ENCODE measurements around the gene CAND2. TPM values are rescaled to one million over a fixed set of nuclear protein-coding genes. Genes with fewer than 3 reads are reported as not detected.

CAND2 gene
- 5.0 and 11.5 TPM in 2 replicates for total RNA-seq

DNA sequence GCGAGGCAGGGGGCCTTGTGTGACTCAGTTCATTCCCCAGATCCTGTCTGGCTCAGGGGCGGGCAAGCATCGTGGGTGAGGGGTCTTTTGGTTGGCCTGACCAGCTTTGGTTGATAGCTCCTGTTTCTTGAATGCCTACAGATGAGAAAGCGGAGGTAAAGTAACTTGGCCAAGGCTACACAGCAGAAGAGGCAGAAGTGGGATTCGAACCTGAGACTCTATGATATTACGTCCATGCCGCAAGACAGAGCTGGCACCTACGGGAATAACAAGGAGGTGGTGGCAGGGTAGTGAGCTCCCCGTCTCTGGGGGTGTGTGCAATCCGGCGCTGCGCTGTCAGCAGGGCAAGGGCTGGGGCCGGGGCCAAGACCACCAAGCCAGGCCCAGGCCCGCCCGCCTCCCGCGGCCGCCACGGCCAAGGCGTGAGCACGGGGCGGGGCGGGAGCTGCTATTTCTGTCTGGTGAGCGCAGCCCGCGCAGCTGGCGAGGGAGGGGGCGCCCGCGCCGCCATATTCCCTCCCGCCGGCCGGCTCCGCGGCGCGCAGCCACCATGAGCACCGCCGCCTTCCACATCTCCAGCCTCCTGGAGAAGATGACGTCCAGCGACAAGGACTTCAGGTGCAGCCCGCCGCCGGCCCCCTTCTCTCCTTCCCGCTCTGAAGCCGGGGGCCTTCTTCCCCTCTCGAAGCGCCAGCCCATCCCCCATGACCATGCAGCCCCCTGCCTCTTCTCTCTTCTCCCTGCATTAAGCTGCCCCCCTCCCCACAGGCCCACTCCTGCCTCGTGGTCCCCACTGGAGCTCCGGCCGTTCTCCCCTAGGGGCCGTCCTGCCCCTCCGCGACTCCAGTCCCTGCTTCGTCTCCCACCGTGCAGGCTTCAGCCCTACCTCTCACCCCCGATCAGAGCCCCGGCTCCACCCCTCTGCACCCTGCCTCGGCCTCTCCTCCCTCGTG is at the start of gene CAND2:
CAND2 (plus strand) TSS at position 510 of the 953 bp plus-strand sequence; CDS start at position 551, 41 bp downstream.

DNA sequence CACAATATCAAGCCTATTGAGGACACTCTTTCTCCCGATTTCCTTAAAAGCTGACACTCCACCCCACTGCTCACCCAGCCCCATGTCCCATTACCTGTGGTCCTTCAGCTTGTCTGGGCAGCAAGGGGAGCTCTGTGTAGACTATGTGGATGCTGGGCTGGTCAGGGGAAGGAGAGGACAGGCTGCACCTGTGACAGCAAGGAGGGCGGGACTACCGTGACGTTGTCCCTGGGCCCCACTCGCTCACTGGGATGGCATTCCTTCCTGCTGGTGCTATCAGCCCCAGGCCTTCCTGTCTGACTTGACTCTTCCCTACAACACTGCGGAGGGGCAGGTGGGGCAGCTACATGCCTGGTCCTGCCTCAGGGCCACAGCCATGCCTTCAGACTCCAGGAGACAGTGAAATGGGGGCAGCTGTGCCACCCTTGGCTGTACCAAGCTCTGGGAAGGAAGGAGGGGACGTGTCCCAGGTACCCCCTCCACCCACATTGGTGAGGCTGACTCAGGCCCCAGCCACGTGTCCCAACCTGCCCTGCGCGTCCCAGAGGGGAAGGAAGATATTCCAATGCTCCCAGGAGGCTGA is 37.3 kb upstream of the CAND2 start, which contains the start of gene TMEM40:
TMEM40 (minus strand) TSS at position 163 of the 583 bp plus-strand sequence. CDS start 9,427 bp downstream, outside the sequence.

DNA sequence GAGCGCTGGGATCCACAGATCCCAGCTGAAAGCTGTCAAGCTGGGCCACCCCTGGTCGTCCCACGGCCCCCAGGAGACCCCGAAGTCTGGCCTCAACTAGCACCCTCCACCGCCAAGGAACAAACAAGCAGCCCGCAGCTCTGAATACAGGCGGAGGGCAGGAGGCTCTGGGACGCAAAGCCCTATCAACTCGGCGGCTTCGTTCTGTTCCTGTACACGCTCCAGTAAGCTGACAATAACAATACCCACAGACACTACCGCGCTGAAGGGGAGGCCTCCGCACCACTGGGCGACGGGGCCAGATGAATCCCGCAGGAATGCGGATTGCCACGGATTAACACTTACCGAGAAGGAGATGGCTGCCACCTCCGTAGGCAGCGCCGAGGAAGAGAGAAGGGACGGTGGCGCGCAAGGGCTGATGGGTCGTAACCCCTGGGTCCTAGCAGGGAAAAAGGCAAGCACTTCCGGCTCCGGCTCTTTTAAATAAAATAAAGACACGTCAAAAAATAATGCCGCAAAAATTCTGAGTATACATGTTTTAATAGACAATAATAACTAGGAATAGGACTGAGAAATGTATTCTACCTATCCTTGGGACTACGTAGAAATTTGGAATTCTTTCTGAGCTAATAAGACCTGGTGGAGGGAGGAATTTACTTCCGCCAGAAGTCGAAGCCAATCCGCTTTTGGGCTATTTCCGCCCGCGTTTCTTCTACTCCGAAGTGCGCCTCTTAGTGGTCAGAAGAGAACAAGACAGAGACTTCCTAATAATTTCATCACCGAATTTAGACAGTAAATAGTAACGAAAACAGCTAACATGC is 44.9 kb downstream of the CAND2 start, which contains the start of gene RPL32:
RPL32 (minus strand) TSS at position 417 of the 821 bp plus-strand sequence. CDS start 1,328 bp downstream, outside the sequence.

Other genes with a start within 250 kb of the CAND2 start
- 29.8 and 31.0 TPM in 2 replicates for gene MKRN2, start 239.6 kb upstream of the CAND2 start, total RNA-seq
- 85.2 and 92.4 TPM in 2 replicates for gene RAF1, start 132.6 kb upstream of the CAND2 start, total RNA-seq
- not detected in 2 replicates for gene TMEM40, start 37.4 kb upstream of the CAND2 start, total RNA-seq
- 1,225 and 2,282 TPM in 2 replicates for gene RPL32, start 44.9 kb downstream of the CAND2 start, total RNA-seq

Measured in bronchial smooth muscle cell (primary cell).